ENCODE data around the gene CHMP2A.

- TF ChIP-seq YY1 (IDR thresholded peaks at IDR 0.05; ENCODE audit: insufficient read depth, insufficient read length), result no peak
- no peak for TF ChIP-seq ZNF274 (IDR thresholded peaks at IDR 0.05; ENCODE audit: low read depth, low read length)
- TF ChIP-seq SUZ12 (IDR thresholded peaks at IDR 0.05; ENCODE audit: extremely low read depth, insufficient read depth, insufficient read length), result no peak
These were observed 36.4 kb downstream of the CHMP2A start for GRCh38 chr19:58518256-58519086.
